HEK293 (cell line): ENCODE data around the gene GMPR2.
"Not testable (repeated sequence)": the region's sequence is repeated elsewhere in the genome, so short reads cannot be mapped to it uniquely, and the experiment has no call there.

Experiments
- CTCF ChIA-PET: fragments of 350-600 bp; formaldehyde crosslinking; extraction: SDS; loops from one replicate; lab custom pipeline; 2021; ENCODE audit warnings: antibody characterized with exemption; lab: Yijun Ruan, JAX
- POLR2A ChIA-PET: fragments of 300-600 bp; formaldehyde crosslinking; extraction: SDS; loops from one replicate; lab custom pipeline; 2020; ENCODE audit warnings: antibody characterized with exemption, inconsistent platforms; lab: Yijun Ruan, JAX
- H3K27ac ChIP-seq: fragments of 200-500 bp; sonication (Bioruptor generic); 2 replicates; pipeline ENCODE4 v1.5.1; 2014; ENCODE audit warnings: low read depth, low read length, control low read depth, inconsistent platforms; ENCODE audit errors: extremely low read depth
- H3K36me3 ChIP-seq, 2 experiments: fragments of 200-500 bp in 1 of 2; sonication (Bioruptor generic) in 1 of 2; 1 replicate in 1 of 2; 2 replicates in 1 of 2; pipeline ENCODE4 v1.5.1; 2014 to 2017; ENCODE audit warnings: inconsistent platforms in 2 of 2, low read length in 2 of 2; ENCODE audit not compliant: control insufficient read depth in 2 of 2, insufficient read depth in 1 of 2
- H3K4me1 ChIP-seq: fragments of 200-500 bp; sonication (Bioruptor generic); 2 replicates; pipeline ENCODE4 v1.5.1; 2014; ENCODE audit warnings: mild to moderate bottlenecking, low read length, inconsistent platforms; ENCODE audit not compliant: control insufficient read depth, insufficient read depth
- H3K4me3 ChIP-seq: 2 replicates; pipeline ENCODE4 v1.5.1; 2011; ENCODE audit warnings: low read depth, mild to moderate bottlenecking, control low read depth, low read length, moderate library complexity
- H3K9me3 ChIP-seq: fragments of 200-500 bp; sonication (Bioruptor generic); 2 replicates; pipeline ENCODE4 v1.5.1; 2014; ENCODE audit warnings: low read depth, low read length, inconsistent platforms; ENCODE audit not compliant: control insufficient read depth, insufficient read depth
- BCL11B ChIP-seq: fragments of 450-650 bp; formaldehyde crosslinking; IDR thresholded peaks from 2 replicates; pipeline ENCODE4 v1.5.1; 2016; ENCODE audit warnings: low read depth, missing biosample characterization, missing genetic modification characterization
- GLIS2 ChIP-seq: fragments of 450-650 bp; formaldehyde crosslinking; IDR thresholded peaks from 2 replicates; pipeline ENCODE4 v1.5.1; 2016; ENCODE audit warnings: missing biosample characterization, missing genetic modification characterization
- HOXC10 ChIP-seq: sonication (generic); formaldehyde crosslinking; IDR thresholded peaks from 2 replicates; pipeline ENCODE4 v1.8.1; 2023; ENCODE audit warnings: mild to moderate bottlenecking, missing genetic modification reagents
- HOXD13 ChIP-seq: sonication (generic); formaldehyde crosslinking; IDR thresholded peaks from 2 replicates; pipeline ENCODE4 v1.8.0; 2022; ENCODE audit warnings: missing genetic modification reagents, borderline replicate concordance
- MZF1 ChIP-seq: fragments of 450-650 bp; formaldehyde crosslinking; IDR thresholded peaks from 2 replicates; pipeline ENCODE4 v1.5.1; 2017; ENCODE audit warnings: missing biosample characterization, missing genetic modification characterization, borderline replicate concordance
- REPIN1 ChIP-seq: fragments of 450-650 bp; formaldehyde crosslinking; IDR thresholded peaks from 2 replicates; pipeline ENCODE4 v1.5.1; 2017; ENCODE audit warnings: missing biosample characterization, missing genetic modification characterization, low read depth
- SCRT2 ChIP-seq: fragments of 450-650 bp; formaldehyde crosslinking; IDR thresholded peaks from 2 replicates; pipeline ENCODE4 v1.5.1; 2016; ENCODE audit warnings: missing biosample characterization, missing genetic modification characterization
- TRIM28 ChIP-seq: IDR thresholded peaks from 2 replicates; pipeline ENCODE4 v1.6.1; 2011; ENCODE audit warnings: low read length, control low read depth, borderline replicate concordance
- ZFP3 ChIP-seq: fragments of 450-650 bp; formaldehyde crosslinking; IDR thresholded peaks from 2 replicates; pipeline ENCODE4 v1.5.1; 2016; ENCODE audit warnings: low read depth, missing biosample characterization, missing genetic modification characterization
- ZFP37 ChIP-seq: fragments of 450-650 bp; formaldehyde crosslinking; IDR thresholded peaks from 2 replicates; pipeline ENCODE4 v1.5.1; 2016; ENCODE audit warnings: missing biosample characterization, missing genetic modification characterization
- ZNF112 ChIP-seq: fragments of 450-650 bp; formaldehyde crosslinking; IDR thresholded peaks from 2 replicates; pipeline ENCODE4 v1.5.0; 2017; ENCODE audit warnings: missing biosample characterization, missing genetic modification characterization
- ZNF140 ChIP-seq: fragments of 450-650 bp; formaldehyde crosslinking; IDR thresholded peaks from 2 replicates; pipeline ENCODE4 v1.5.1; 2016; ENCODE audit warnings: missing biosample characterization, missing genetic modification characterization
- ZNF146 ChIP-seq: fragments of 450-650 bp; formaldehyde crosslinking; IDR thresholded peaks from 2 replicates; pipeline ENCODE4 v1.5.1; 2016; ENCODE audit warnings: missing biosample characterization, missing genetic modification characterization
- ZNF175 ChIP-seq: fragments of 450-650 bp; formaldehyde crosslinking; IDR thresholded peaks from 2 replicates; pipeline ENCODE4 v1.5.1; 2016; ENCODE audit warnings: missing biosample characterization, missing genetic modification characterization
- ZNF292 ChIP-seq: fragments of 450-650 bp; formaldehyde crosslinking; IDR thresholded peaks from 2 replicates; pipeline ENCODE4 v1.5.1; 2016; ENCODE audit warnings: low read depth, missing biosample characterization, missing genetic modification characterization, borderline replicate concordance
- ZNF335 ChIP-seq: fragments of 450-650 bp; formaldehyde crosslinking; conservative IDR thresholded peaks from 2 replicates; pipeline ENCODE4 v1.5.1; 2016; ENCODE audit warnings: missing biosample characterization, missing genetic modification characterization
- ZNF37A ChIP-seq: fragments of 450-650 bp; IDR thresholded peaks from 2 replicates; pipeline ENCODE4 v1.5.1; 2018; ENCODE audit warnings: missing biosample characterization, missing genetic modification characterization
- ZNF48 ChIP-seq: fragments of 450-650 bp; formaldehyde crosslinking; IDR thresholded peaks from 2 replicates; pipeline ENCODE4 v1.5.1; 2016; ENCODE audit warnings: missing biosample characterization, missing genetic modification characterization
- ZNF529 ChIP-seq: fragments of 450-650 bp; formaldehyde crosslinking; IDR thresholded peaks from 2 replicates; pipeline ENCODE4 v1.5.1; 2017; ENCODE audit warnings: missing genetic modification characterization, missing biosample characterization; ENCODE audit not compliant: insufficient replicate concordance
- ZNF560 ChIP-seq: fragments of 450-650 bp; formaldehyde crosslinking; IDR thresholded peaks from 2 replicates; pipeline ENCODE4 v1.5.1; 2017; ENCODE audit warnings: missing biosample characterization, missing genetic modification characterization, borderline replicate concordance
- ZNF571 ChIP-seq: fragments of 450-650 bp; formaldehyde crosslinking; IDR thresholded peaks from 2 replicates; pipeline ENCODE4 v1.5.0; 2017; ENCODE audit warnings: missing biosample characterization, missing genetic modification characterization
- ZNF623 ChIP-seq: fragments of 450-650 bp; formaldehyde crosslinking; IDR thresholded peaks from 2 replicates; pipeline ENCODE4 v1.5.1; 2016; ENCODE audit warnings: missing biosample characterization, missing genetic modification characterization
- ZNF654 ChIP-seq: fragments of 450-650 bp; formaldehyde crosslinking; IDR thresholded peaks from 2 replicates; pipeline ENCODE4 v1.5.1; 2016; ENCODE audit warnings: low read depth, missing biosample characterization, missing genetic modification characterization
- ZNF664 ChIP-seq: fragments of 450-650 bp; formaldehyde crosslinking; IDR thresholded peaks from 2 replicates; pipeline ENCODE4 v1.5.1; 2016; ENCODE audit warnings: missing biosample characterization, missing genetic modification characterization
- ZNF677 ChIP-seq: fragments of 450-650 bp; IDR thresholded peaks from 2 replicates; pipeline ENCODE4 v1.5.0; 2018; ENCODE audit warnings: missing biosample characterization, mild to moderate bottlenecking, missing genetic modification characterization, moderate library complexity
- ZNF837 ChIP-seq: fragments of 450-650 bp; formaldehyde crosslinking; IDR thresholded peaks from 2 replicates; pipeline ENCODE4 v1.5.1; 2016; ENCODE audit warnings: missing biosample characterization, missing genetic modification characterization
- ZNF843 ChIP-seq: fragments of 450-650 bp; formaldehyde crosslinking; IDR thresholded peaks from 2 replicates; pipeline ENCODE4 v1.5.1; 2016; ENCODE audit warnings: missing biosample characterization, missing genetic modification characterization
- TF ChIP-seq, protein P1 (sequence below): fragments of 450-650 bp; formaldehyde crosslinking; IDR thresholded peaks from 2 replicates; pipeline ENCODE4 v1.5.1; 2017; ENCODE audit warnings: missing biosample characterization, mild to moderate bottlenecking, missing genetic modification characterization, moderate library complexity
- TF ChIP-seq, protein P2 (sequence below): fragments of 450-650 bp; formaldehyde crosslinking; IDR thresholded peaks from 2 replicates; pipeline ENCODE4 v1.5.1; 2016; ENCODE audit warnings: missing biosample characterization, missing genetic modification characterization

Gene GMPR2

DNA sequence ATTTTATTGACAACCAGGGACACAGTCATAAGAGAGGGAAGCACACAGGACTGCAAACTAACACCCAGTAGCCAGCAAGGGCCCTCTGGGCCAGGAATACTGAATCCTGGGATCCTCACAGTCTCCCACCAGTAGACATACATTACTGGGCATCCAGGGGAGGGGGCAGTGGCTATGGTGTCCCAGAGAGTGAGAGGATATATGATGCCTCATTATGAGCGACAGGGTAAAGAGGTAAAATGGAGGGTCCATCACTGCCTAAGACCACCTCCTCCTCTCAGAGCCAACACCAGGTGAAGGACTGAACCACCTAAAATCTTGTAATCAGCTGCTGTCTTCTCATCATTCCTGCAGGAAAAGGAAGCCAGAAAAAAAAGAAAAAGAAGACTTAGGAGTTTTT, 15.9 kb upstream of the GMPR2 start:
- POLR2A ChIA-PET, H3K4me3 ChIP-seq, H3K27ac ChIP-seq, H3K9me3 ChIP-seq, H3K4me1 ChIP-seq: not testable (repeated sequence)
- peaks cover 3 to 23% of the 10 kb centered on the region in 2 experiments; a peak in 2 of 3 replicates for H3K36me3 ChIP-seq
- CTCF ChIA-PET: interaction anchor here (1.1 to 1.6 kb wide), 2 partner anchors 9 to 11 kb away, joined by 4 to 7 read pairs; no protein-coding TSS in a partner anchor

DNA sequence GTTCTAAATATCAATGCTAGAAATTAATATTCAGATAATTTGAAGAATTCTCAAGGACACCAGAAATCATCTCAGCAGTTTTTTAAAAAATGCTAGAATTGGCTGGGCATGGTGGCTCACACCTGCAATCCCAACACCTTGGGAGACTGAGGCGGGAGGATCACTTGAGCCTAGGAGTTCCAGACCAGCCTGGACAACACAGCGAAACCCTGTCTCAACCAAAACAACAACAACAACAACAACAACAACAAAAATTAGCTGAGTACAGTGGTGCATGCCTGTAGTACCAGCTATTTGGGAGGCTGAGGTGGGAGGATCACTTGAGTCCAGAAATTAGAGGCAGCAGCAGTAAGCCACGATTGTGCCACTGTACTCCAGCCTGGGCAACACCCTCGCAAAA, 13.6 kb upstream of the GMPR2 start:
- H3K27ac ChIP-seq: no peak overlapping the region
- no peak overlapping the region for H3K4me3 ChIP-seq
- no peaks in the 10 kb centered on the region for H3K4me1 ChIP-seq
- TF ChIP-seq ZNF175 (tag by site-specific recombination): no peak
- no peak for TF ChIP-seq ZNF571 (tag by site-specific recombination)
- TF ChIP-seq ZNF292 (tag by site-specific recombination): no peak
- no peak for TF ChIP-seq ZNF48
- TF ChIP-seq ZFP3 (tag by site-specific recombination): no peak
- no peak for TF ChIP-seq ZNF623 (tag by site-specific recombination)
- no peak for TF ChIP-seq ZNF677
- no peak for TF ChIP-seq ZNF335
- no peak for TF ChIP-seq ZNF140 (tag by site-specific recombination)
- TF ChIP-seq ZNF837: no peak
- TF ChIP-seq ZFP37 (tag by site-specific recombination): no peak
- no peak for TF ChIP-seq ZNF664 (tag by site-specific recombination)
- TF ChIP-seq, protein P1, sequence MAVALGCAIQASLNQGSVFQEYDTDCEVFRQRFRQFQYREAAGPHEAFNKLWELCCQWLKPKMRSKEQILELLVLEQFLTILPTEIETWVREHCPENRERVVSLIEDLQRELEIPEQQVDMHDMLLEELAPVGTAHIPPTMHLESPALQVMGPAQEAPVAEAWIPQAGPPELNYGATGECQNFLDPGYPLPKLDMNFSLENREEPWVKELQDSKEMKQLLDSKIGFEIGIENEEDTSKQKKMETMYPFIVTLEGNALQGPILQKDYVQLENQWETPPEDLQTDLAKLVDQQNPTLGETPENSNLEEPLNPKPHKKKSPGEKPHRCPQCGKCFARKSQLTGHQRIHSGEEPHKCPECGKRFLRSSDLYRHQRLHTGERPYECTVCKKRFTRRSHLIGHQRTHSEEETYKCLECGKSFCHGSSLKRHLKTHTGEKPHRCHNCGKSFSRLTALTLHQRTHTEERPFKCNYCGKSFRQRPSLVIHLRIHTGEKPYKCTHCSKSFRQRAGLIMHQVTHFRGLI (tag by site-specific recombination): no peak
- TF ChIP-seq, protein P2, sequence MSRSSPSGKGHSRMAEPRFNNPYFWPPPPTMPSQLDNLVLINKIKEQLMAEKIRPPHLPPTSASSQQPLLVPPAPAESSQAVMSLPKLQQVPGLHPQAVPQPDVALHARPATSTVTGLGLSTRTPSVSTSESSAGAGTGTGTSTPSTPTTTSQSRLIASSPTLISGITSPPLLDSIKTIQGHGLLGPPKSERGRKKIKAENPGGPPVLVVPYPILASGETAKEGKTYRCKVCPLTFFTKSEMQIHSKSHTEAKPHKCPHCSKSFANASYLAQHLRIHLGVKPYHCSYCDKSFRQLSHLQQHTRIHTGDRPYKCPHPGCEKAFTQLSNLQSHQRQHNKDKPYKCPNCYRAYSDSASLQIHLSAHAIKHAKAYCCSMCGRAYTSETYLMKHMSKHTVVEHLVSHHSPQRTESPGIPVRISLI: no peak
- TF ChIP-seq REPIN1: no peak
- TF ChIP-seq MZF1 (tag by site-specific recombination): no peak
- H3K36me3 ChIP-seq: peaks cover 3 to 17% of the 10 kb centered on the region in 2 experiments; a peak in 2 of 3 replicates
- ChIA-PET POLR2A (interaction anchor here (0.6 to 0.7 kb wide), 2 partner anchors 23 to 52 kb away, joined by 8 to 11 read pairs; partner anchors contain the start of genes RABGGTA and TINF2), CTCF (interaction anchor here (0.9 to 1.1 kb wide), 2 partner anchors 78 to 89 kb away, joined by 3 to 4 read pairs; no protein-coding TSS in a partner anchor)
- H3K9me3 ChIP-seq: no peaks in the 10 kb centered on the region

DNA sequence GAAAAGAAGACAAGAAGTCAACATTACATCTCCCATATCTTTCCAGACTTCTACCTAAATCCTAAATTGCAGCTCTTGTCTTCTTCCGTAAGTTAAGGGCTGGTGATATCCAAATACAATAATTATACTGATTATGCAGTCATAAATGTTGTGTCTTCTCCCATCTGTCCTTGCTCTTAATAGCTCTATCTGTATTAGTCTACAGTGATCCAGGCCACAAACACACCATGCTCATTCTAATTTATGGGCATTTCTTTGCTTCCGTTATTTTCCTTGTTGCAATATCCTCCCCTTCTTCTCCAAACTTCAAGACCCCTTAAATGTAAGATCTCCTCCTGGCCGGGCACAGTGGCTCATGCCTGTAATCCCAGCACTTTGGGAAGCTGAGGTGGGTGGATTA, 13.2 kb upstream of the GMPR2 start:
- peaks cover 6 to 14% of the 10 kb centered on the region in 2 experiments; a peak in 2 of 3 replicates for H3K36me3 ChIP-seq
- TF ChIP-seq ZNF529 (no peak), SCRT2 (tag by site-specific recombination) (no peak), GLIS2 (tag by site-specific recombination) (no peak), ZNF146 (tag by site-specific recombination) (no peak), HOXD13 (CRISPR knock-in tag) (no peak), ZNF37A (tag by site-specific recombination) (no peak), ZNF112 (no peak), ZNF560 (tag by site-specific recombination) (no peak), BCL11B (tag by site-specific recombination) (no peak), ZNF654 (tag by site-specific recombination) (no peak), ZNF175 (tag by site-specific recombination) (no peak), TRIM28 (no peak), ZNF843 (no peak), HOXC10 (CRISPR knock-in tag) (no peak)
- ChIA-PET CTCF (interaction anchor here (0.5 to 1.1 kb wide), 4 partner anchors 77 to 212 kb away, joined by 3 to 4 read pairs (median 3); no protein-coding TSS in a partner anchor), POLR2A (interaction anchor here (0.6 to 1.5 kb wide), 4 partner anchors 23 to 52 kb away, joined by 3 to 11 read pairs (median 6); partner anchors contain the start of genes RABGGTA, TINF2 and TM9SF1)
- H3K27ac ChIP-seq: no peak overlapping the region
- no peaks in the 10 kb centered on the region for H3K4me1 ChIP-seq
- no peak overlapping the region for H3K4me3 ChIP-seq
- H3K9me3 ChIP-seq: no peaks in the 10 kb centered on the region

DNA sequence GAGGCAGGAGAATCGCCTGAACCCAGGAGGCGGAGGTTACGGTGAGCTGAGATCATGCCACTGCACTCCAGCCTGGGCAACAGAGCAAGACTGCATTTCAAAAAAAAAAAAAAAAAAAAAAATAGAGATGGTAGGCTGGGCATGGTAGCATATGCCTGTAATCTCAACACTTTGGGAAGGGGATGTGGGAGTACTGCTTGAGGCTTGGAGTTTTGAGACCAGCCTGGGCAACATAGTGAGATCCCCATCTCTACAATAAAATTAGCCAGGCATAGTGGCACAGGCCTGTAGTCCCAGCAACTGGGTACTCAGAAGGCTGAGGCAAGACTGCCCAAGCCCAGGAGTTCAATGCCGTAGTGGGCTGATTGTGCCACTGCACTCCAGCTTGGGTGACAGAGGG, 9.7 kb upstream of the GMPR2 start:
- H3K27ac ChIP-seq, H3K4me1 ChIP-seq, H3K4me3 ChIP-seq, H3K9me3 ChIP-seq, POLR2A ChIA-PET: not testable (repeated sequence)
- CTCF ChIA-PET: interaction anchor here (0.7 kb wide), 1 partner anchor 9 kb away, joined by 3 read pairs; the partner anchor contains the start of gene CHMP4A
- peaks cover 17 to 18% of the 10 kb centered on the region in 2 experiments for H3K36me3 ChIP-seq
